Tibial nerve (tissue), 4 donors: ENCODE results near the gene VRK2.

Experiments used
- CTCF ChIP-seq, 5 experiments: fragments of 200-600 bp in 3 of 5; fragments of 450-650 bp in 2 of 5; sonication (generic) in 3 of 5; IDR thresholded peaks; one replicate each; pipeline ENCODE4 v1.5.1; 2016 to 2019; ENCODE audit warnings: antibody characterized with exemption in 5 of 5, mild to moderate bottlenecking in 3 of 5, moderate library complexity in 2 of 5
- EP300 ChIP-seq, 2 donors: sonication (generic); formaldehyde crosslinking; IDR thresholded peaks; one replicate each; pipeline ENCODE4 v1.6.1; 2017; ENCODE audit warnings: antibody characterized with exemption in 2 of 2, mild to moderate bottlenecking in 1 of 2
- POLR2A ChIP-seq, 2 donors: fragments of 450-650 bp; IDR thresholded peaks; one replicate each; pipeline ENCODE4 v1.6.1; 2017; ENCODE audit warnings: antibody characterized with exemption in 2 of 2, mild to moderate bottlenecking in 2 of 2, moderate library complexity in 2 of 2

GRCh38 chr2:58032764-58033080 is 13.9 kb upstream of the VRK2 start:
- TF ChIP-seq CTCF (IDR thresholded peaks at IDR 0.05) (no peak), POLR2A (IDR thresholded peaks at IDR 0.05) (no peak), EP300 (IDR thresholded peaks at IDR 0.05) (no peak)
